Subcutaneous abdominal adipose tissue (tissue), 5 donors: ENCODE data around the gene SLC2A8.

Experiments
- H3K27ac ChIP-seq: one replicate; pipeline ENCODE4 v1.7.0; 2013; ENCODE audit warnings: low read depth, mild to moderate bottlenecking, inconsistent platforms, low read length, moderate library complexity
- H3K27me3 ChIP-seq, 5 donors: one replicate each; pipeline ENCODE4 v1.7.0; 2013; ENCODE audit warnings: low read length in 5 of 5, inconsistent platforms in 1 of 5; ENCODE audit not compliant: control insufficient read depth in 5 of 5, insufficient read depth in 4 of 5
- H3K36me3 ChIP-seq, 5 donors: one replicate each; pipeline ENCODE4 v1.7.0; 2013; ENCODE audit warnings: low read length in 5 of 5; ENCODE audit not compliant: control insufficient read depth in 5 of 5, insufficient read depth in 5 of 5
- H3K4me1 ChIP-seq, 5 donors: one replicate each; pipeline ENCODE4 v1.7.0; 2013; ENCODE audit warnings: low read length in 5 of 5, mild to moderate bottlenecking in 3 of 5, moderate library complexity in 1 of 5; ENCODE audit not compliant: control insufficient read depth in 5 of 5, insufficient read depth in 5 of 5
- H3K4me3 ChIP-seq, 5 donors: one replicate each; pipeline ENCODE4 v1.7.0; 2013; ENCODE audit warnings: low read length in 5 of 5, low read depth in 1 of 5
- H3K9ac ChIP-seq, 5 donors: one replicate each; pipeline ENCODE4 v1.7.0; 2013; ENCODE audit warnings: low read length in 5 of 5, mild to moderate bottlenecking in 4 of 5, moderate library complexity in 3 of 5
- H3K9me3 ChIP-seq, 5 donors: one replicate each; pipeline ENCODE4 v1.7.0; 2013; ENCODE audit warnings: low read length in 5 of 5; ENCODE audit not compliant: control insufficient read depth in 5 of 5
- donor health status: healthy.
- donor health status: healthy.
- donor health status: healthy.
- donor health status: healthy.
- donor health status: healthy.

Gene SLC2A8

GRCh38 chr9:127398715-127399400, 1.9 kb downstream of the SLC2A8 start:
- no peak overlapping the region for H3K27ac ChIP-seq
- peaks cover 0 to 29% (median 21%) of the 10 kb centered on the region in 5 donors for H3K4me1 ChIP-seq
- no peaks in the 10 kb centered on the region for H3K9me3 ChIP-seq
- H3K27me3 ChIP-seq = no peaks in the 10 kb centered on the region
- H3K4me3 ChIP-seq = peak overlapping the region in 3 of 5 donors; percentile 53 to 81 (median 72)
- H3K9ac ChIP-seq = peak overlapping the region in 4 of 5 donors; percentile 15 to 83 (median 53)
- H3K36me3 ChIP-seq = peaks cover 0 to 39% (median 18%) of the 10 kb centered on the region in 5 donors

- Histone ChIP-seq H3K9me3 (no peaks in the 10 kb centered on the region), H3K4me1 (peaks cover 0 to 29% (median 21%) of the 10 kb centered on the region in 5 donors), H3K4me3 (no peak overlapping the region), H3K9ac (no peak overlapping the region), H3K27me3 (no peaks in the 10 kb centered on the region), H3K27ac (no peak overlapping the region), H3K36me3 (peaks cover 0 to 49% (median 27%) of the 10 kb centered on the region in 5 donors)
These were observed 2.8 kb downstream of the SLC2A8 start for GRCh38 chr9:127399736-127400269.

- H3K27me3 ChIP-seq = no peaks in the 10 kb centered on the region
- H3K27ac ChIP-seq = no peak overlapping the region
- H3K9ac ChIP-seq = no peak overlapping the region
- no peaks in the 10 kb centered on the region for H3K9me3 ChIP-seq
- H3K4me3 ChIP-seq = no peak overlapping the region
- H3K4me1 ChIP-seq = peaks cover 0 to 16% (median 13%) of the 10 kb centered on the region in 5 donors
- H3K36me3 ChIP-seq = peaks cover 0 to 76% (median 47%) of the 10 kb centered on the region in 5 donors
These were observed 5.6 kb downstream of the SLC2A8 start for GRCh38 chr9:127402401-127403090.

GRCh38 chr9:127403507-127404192, 6.7 kb downstream of the SLC2A8 start:
- Histone ChIP-seq H3K9me3 (no peaks in the 10 kb centered on the region), H3K9ac (no peak overlapping the region), H3K4me1 (peaks cover 0 to 5% (median 3%) of the 10 kb centered on the region in 5 donors), H3K27me3 (no peaks in the 10 kb centered on the region), H3K36me3 (peaks cover 0 to 82% (median 48%) of the 10 kb centered on the region in 5 donors), H3K27ac (no peak overlapping the region), H3K4me3 (no peak overlapping the region)

GRCh38 chr9:127404631-127405030, 7.7 kb downstream of the SLC2A8 start:
- H3K9ac ChIP-seq = no peak overlapping the region
- H3K36me3 ChIP-seq = peaks cover 0 to 78% (median 48%) of the 10 kb centered on the region in 5 donors
- H3K4me3 ChIP-seq = no peak overlapping the region
- no peak overlapping the region for H3K27ac ChIP-seq
- no peaks in the 10 kb centered on the region for H3K4me1 ChIP-seq
- no peaks in the 10 kb centered on the region for H3K9me3 ChIP-seq
- no peaks in the 10 kb centered on the region for H3K27me3 ChIP-seq

GRCh38 chr9:127405344-127406125, 8.6 kb downstream of the SLC2A8 start:
- Histone ChIP-seq H3K9me3 (no peaks in the 10 kb centered on the region), H3K9ac (no peak overlapping the region), H3K27ac (no peak overlapping the region), H3K4me1 (no peaks in the 10 kb centered on the region), H3K36me3 (peaks cover 0 to 70% (median 45%) of the 10 kb centered on the region in 5 donors), H3K27me3 (no peaks in the 10 kb centered on the region), H3K4me3 (no peak overlapping the region)

GRCh38 chr9:127406799-127407491, 10.0 kb downstream of the SLC2A8 start:
- no peak overlapping the region for H3K4me3 ChIP-seq
- no peaks in the 10 kb centered on the region for H3K9me3 ChIP-seq
- H3K36me3 ChIP-seq = peaks cover 0 to 59% (median 40%) of the 10 kb centered on the region in 5 donors
- no peak overlapping the region for H3K27ac ChIP-seq
- H3K27me3 ChIP-seq = no peaks in the 10 kb centered on the region
- no peaks in the 10 kb centered on the region for H3K4me1 ChIP-seq
- H3K9ac ChIP-seq = no peak overlapping the region

- Histone ChIP-seq H3K36me3 (peaks cover 0 to 54% (median 37%) of the 10 kb centered on the region in 5 donors), H3K4me3 (no peak overlapping the region), H3K27me3 (no peaks in the 10 kb centered on the region), H3K9ac (no peak overlapping the region), H3K9me3 (no peaks in the 10 kb centered on the region), H3K4me1 (peaks cover 0 to 4% (median 0%) of the 10 kb centered on the region in 5 donors), H3K27ac (no peak overlapping the region)
These were observed 10.5 kb downstream of the SLC2A8 start for GRCh38 chr9:127407492-127407843.

- H3K4me3 ChIP-seq = no peak overlapping the region
- H3K9ac ChIP-seq = no peak overlapping the region
- peaks cover 0 to 20% (median 10%) of the 10 kb centered on the region in 5 donors for H3K36me3 ChIP-seq
- no peaks in the 10 kb centered on the region for H3K27me3 ChIP-seq
- no peak overlapping the region for H3K27ac ChIP-seq
- no peaks in the 10 kb centered on the region for H3K9me3 ChIP-seq
- peaks cover 0 to 7% (median 2%) of the 10 kb centered on the region in 5 donors for H3K4me1 ChIP-seq
These were observed 14.2 kb downstream of the SLC2A8 start for GRCh38 chr9:127411122-127411521.
